NCI-H2107 treated with DMSO at 0.1 percent for 48 hours (cell line): Measurements from ENCODE around the gene ZNF331.

Experiments
- DNase-seq: peaks from one replicate; lab custom pipeline; 2025; ENCODE audit not compliant: unreplicated experiment; lab: John Stamatoyannopoulos, UW

The ZNF331 gene

DNA sequence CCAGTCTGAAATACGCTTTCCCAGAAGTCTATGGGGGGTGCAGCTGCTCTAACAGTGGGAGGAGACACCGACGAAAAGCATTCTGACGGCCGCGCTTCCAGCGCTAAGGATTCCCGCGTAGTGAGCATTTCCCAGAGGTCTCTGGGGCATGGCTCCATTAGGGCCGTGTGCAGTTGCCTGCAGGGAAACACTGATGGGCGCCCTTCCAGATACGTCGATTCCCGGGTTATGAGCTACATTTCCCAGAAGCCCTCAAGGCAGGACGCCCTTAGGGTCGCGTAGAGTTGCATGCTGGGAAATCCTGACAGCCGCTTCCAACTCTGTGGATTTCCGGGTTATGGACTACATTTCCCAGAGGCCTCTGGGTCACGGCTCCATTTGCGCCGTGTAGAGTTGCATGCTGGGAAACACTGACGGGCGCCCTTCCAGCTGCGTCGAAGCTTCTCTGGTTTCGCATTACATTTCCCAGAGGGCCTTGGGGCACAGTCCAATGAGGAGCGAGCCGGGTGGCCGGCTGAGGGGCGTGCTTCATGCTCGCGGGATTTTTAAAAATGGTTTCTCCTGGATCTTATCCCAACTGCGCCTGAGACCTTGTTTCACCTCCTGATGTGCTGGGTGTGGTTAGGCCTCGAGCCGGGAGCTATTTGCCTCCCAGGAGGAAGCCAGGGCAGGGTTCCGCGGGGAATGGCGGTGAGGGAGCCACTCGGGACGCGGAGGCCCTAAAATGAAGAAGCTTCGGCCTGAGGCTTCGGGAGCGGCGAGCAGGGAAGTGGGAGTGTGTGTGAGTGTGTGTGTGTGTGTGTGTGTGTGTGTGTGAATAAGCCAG, 17.2 kb upstream of the ZNF331 start:
- DNase-seq, result peak; percentile 94

DNA sequence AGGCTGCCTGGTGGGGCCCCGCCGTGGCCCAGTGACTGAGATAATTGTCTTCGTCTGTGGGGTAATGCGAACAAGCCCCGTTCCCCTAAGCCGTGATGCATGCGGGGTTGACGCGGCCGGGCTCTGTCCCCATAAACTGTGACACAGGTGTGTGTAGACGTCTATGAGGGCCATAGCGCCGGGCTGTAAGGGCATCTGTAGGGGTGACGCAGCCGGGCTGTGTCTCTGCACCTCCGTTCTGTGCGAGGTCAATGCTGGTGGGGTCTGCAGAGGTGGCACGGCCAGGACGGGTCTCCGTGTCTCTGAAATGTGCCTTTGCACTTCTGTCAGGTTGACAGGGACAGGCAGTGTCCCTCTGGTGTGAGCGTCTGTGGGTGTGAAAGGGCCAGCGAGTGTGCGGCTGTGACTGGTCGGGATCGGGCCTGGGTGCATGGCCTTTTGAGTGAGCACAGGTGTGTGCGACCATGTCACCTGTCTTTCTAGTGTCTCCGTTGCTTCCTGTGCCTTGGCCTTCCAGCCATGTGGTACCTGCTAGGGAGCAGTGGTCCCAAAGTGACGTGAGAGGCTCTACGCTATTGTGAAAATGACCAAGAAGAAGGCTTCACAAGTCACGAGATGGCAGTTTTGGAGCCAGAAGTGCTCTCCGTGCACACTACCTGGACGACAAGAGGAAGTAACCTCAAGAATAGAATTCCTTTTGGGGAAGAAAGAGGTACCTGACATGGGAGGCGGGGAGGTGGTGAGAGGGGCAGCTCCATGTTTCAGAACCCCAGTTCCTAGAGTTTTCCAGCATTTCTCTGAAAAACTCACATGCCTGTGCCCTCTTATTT, 16.4 kb upstream of the ZNF331 start:
- DNase-seq, result no peak

DNA sequence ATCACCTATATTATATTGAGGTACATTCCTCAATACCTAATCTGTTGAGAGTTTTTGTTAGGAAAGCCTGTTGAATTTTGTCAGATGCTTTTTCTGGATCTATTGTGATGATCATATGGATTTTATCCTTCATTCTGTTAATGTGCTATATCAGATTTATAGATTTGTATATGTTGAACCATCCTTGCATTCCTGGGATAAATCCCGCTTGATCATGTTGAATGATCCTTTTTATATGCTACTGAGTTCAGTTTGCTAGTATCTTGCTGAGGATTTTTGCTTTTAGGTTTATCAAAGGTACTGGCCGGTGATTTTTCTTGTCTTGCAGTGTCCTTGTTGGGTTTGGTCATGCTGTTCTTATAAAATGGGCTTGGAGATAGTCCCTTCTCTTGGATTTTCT, 12.0 kb upstream of the ZNF331 start:
- no peak for DNase-seq

GRCh38 chr19:53530622-53531021, 7.3 kb upstream of the ZNF331 start:
- DNase-seq, result no peak

DNA sequence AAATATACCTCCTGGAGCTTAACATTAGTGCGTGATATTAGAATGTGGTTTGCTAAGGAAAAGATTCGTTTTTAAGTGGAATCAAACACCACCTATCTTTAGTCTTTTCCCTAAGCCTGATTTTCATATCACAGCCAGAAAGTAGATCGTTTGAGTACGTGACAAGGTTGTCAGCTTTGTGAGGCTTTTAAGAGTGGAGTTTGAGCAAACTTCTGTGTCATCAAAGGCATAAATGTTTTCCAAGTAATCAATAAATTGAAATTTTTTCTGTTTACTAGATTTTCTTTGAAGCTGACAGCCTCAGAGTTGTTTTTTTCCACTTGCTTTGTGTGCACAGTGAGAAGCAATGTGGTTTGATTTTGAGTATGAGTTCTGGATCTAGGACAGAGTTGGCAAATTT, 6.5 kb upstream of the ZNF331 start:
- DNase-seq, result no peak

GRCh38 chr19:53532362-53532761, 5.6 kb upstream of the ZNF331 start:
- no peak for DNase-seq

- DNase-seq, result no peak
Measured at GRCh38 chr19:53536225-53536548, 1.8 kb upstream of the ZNF331 start.

DNA sequence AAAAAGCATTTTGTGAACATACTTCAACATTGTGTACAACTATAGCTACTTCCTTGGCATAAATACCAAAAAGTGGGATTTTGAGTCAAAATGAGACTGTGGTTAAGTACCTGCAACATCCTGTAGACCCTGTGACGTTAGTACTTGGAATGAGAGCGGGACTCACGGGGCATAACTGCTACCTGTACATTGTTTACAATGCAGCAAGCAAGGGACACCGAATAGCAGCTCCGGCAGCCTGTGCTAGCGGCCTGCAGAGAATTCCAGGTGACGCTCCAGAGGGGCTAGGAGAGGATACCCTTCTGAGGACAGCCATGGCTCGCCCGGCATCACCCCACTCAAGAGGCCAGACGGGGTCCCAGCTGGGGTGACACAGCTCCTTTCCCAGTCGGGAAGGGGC, 824 bp upstream of the ZNF331 start:
- DNase-seq, result no peak

DNA sequence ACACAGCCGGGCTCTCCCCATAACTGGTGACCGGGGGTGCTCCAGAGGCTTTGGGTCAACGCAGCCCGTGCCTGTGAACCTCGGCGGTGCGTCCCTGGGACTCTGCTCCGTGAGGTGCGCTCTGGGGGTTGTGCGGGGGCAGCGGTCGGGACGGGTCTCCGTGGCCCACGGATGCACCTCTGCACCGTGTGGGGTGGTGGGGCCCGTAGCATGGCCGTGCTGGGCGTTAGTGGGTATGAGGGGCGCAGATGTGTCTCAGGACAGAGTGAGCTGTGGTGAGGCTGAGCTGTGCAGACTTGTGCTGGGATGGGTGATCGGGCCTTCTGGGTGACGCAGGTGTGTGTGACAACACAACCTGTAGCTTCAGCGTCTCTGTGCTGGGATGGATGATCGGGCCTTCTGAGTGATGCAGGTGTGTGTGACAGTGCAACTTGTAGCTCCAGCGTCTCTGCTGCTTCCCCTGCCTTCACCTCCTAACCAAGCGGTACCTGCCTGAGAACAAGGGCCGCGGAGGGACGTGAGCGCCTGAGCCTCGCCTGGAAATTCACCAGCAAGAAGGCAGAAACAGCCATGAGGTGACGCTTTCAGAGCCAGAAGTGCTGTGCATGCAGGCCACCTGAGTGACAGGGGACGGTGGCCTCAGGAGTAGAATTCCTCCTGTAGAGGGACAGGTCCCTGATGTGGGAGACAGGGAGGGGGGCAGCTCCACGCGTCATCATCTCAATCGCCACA, 599 bp downstream of the ZNF331 start:
- DNase-seq, result no peak

DNA sequence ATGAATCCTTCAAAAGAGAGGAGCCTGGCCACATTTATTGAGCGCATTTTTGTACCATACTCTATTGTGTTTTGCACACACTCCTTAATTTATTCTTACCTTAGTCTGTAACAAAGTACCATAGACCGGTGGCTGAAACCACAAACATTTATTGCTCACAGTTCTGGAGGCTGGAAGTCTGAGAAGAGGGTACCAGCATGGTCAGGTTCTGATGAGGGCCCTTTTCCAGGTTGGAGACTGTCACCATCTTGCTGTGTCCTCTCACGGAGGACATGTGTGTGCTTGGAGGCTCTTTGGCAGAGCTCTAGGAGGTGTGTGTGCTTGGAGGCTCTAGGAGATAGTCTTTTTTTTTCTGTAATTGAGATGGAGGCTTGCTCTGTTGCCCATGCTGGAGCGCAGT, 2.1 kb downstream of the ZNF331 start:
- DNase-seq, result no peak

- DNase-seq, result no peak
Measured at GRCh38 chr19:53541971-53542370, 4.0 kb downstream of the ZNF331 start.

DNA sequence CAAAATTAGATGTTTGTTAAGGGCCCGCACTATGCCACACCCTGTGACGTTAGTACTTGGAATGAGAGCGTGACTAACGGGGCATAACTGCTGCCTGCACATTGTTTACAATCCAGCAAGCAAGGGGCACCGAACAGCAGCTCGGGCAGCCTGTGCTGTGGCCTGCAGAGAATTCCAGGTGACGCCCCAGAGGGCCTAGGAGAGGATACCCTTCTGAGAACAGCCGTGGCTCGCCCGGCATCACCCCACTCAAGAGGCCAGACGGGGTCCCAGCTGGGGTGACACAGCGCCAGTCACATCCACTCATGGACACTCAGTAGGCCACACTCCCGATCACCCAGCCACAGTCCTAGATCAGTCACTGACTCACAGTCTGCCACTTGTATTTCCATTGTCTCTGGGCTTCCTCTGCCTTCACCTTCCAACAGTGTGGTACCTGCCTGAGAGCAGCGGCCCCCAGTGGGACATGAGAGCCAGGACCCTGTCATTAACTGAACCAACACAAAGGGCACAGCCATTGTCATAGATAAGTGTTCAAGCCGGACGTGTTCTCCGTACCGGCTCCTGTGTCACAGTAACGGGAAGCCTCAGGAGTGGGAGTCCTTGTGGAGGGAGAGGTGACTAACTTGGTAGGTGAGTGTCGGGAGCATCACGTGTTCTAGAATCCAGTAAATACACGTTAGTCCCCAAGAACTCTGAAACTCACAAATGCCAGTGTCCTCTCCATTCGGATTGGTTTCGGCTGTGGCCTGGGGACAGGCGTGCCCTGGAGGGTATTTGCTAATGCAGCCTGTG, 7.5 kb downstream of the ZNF331 start:
- DNase-seq, result no peak

DNA sequence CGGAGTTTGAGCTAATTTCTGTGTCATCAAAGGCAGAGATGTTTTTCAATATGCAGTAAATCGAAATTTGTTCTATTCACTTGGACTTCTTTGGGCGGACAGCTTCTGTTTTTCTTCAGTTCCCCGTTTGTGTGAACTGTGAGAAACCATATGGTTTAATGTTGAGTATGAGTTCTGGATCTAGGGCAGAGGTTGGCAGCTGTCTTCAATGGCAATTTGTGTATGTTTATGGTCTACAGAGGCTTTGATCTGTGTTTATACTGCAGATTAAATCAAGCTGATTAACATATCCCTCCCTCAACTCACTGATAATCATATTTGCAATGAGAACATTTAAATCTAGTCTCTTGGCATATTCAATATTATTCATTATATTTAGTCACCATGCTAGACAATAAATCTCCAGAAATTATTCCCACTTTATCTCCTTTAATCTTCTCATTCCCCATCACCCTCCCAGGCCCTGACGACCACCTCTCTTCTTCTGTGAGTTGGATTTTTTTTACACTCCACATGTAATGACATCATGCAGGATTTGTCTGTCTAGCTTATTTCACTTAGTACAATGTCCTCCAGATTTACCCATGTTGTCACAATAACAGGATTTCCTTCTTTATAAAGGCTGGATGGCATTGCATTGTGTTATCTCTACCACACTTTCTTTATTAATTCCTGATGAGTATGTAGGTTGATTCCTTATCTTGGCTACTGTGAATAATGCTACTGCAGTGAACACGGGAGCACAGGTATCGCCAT, 9.0 kb downstream of the ZNF331 start:
- no peak for DNase-seq

DNA sequence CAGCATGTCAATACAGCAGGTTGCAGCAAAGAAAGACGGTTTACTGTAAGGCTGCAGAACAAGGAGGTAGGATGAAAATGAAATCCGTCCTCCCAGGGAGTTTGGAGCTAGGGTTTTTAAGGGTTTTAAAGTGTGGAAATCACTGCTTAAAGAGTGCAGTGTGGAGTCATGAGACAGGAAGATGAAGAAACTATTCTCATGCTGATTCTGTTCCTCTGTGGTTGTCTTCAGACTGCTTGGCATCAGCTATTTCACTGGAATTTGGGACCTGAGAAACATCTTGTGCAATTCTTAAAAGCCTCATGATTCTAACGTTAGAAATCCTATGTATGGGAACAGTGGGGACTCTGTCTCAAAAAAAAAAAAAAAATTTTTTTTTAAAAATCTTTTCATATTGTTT, 11.4 kb downstream of the ZNF331 start:
- no peak for DNase-seq

- DNase-seq, result no peak
Measured at GRCh38 chr19:53552001-53552721, 14.2 kb downstream of the ZNF331 start.

DNA sequence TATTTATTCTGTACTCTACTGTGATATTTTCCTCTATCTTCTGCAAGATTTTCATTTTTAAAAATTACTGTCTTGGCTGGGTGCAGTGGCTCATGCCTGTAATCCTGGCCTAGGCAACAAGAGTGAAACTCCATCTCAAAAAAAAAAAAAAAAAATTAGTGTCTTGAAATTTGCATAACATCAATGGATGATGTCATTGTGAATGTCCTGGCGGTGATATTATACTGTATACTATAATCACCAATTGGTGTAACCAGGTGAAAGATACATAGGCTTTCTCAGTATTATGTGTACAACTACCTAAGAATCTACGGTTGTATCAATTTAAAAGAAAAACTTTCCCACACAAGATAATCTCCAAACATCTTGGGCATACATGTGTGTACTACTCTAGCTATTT, 15.2 kb downstream of the ZNF331 start:
- DNase-seq, result no peak

DNA sequence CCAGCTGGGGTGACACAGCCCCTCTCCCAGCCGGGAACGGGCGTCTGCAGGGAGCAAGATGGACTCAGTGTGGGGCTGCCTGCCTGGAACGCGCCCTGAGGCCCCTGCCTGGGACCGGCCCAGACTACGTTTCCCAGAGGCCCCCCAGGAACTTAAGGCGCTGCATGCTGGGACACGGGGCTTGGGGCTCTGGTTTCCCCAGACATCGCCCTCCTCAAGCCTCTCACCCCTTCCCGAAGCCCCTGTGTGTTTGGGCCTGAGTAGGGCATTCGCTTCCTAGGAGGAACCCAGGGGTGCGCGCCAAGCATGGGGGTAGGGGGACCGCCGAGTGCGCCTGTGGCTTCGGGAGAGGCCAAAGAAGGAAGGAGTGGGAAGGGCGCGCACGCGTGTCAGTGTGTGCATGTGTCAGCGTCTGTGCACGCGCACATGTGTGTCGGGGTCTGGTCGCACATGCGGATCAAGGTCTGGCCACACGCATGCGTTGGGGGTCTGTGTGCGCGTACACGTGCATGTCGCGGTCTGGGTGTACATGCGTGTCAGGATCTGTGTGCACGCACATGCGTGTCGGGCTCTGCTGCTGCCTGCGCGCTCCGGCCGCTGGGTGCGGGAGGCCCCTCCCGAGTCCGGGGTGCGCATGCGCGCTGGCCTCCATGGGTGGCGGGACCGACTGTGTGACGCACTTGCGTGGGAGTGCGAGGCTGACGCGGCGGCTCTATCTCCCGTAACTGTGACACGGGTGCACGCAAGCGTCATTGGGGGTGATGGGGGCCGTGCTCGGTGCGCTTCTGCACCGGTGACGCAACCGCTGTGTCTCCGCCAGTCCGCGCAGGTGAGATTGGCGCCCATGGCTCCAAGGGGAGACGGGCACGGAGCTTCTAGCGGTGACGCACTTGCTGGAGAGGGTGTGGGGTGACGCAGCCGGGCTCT, 16.2 kb downstream of the ZNF331 start:
- peak; percentile 3 for DNase-seq

- DNase-seq, result no peak
Measured at GRCh38 chr19:53554804-53555203, 16.9 kb downstream of the ZNF331 start.

- no peak for DNase-seq
Measured at GRCh38 chr19:53555352-53555751, 17.4 kb downstream of the ZNF331 start.
